ENCODE results near the gene SPPL2B.

GRCh38 chr19:2332341-2333026 is 4.0 kb downstream of the SPPL2B start:
- TF ChIP-seq CTCF (IDR thresholded peaks at IDR 0.05) (no peak), EZH2phosphoT487 (IDR thresholded peaks at IDR 0.05) (no peak), EZH2 (IDR thresholded peaks at IDR 0.05) (no peak)
